MCF 10A (cell line): Measurements from ENCODE around the gene THSD7B. TPM values are rescaled to one million over a fixed set of nuclear protein-coding genes. Genes with fewer than 3 reads are reported as not detected.
A peak's percentile ranks its signal among the peaks of the same experiment; 100 is the strongest.

Source experiments
- BruUV-seq: library from RNA; stranded (reverse); fragments of 400-500 nt; replicated peaks from 2 replicates; lab custom pipeline; 2021; lab: Mats Ljungman, UMichigan
- CTCF ChIA-PET: fragments of 300-600 bp; sonication (Branson Sonifier 250); formaldehyde crosslinking; extraction: SDS; loops from one replicate; lab custom pipeline; 2021; ENCODE audit warnings: antibody characterized with exemption, inconsistent platforms; lab: Yijun Ruan, JAX
- POLR2A ChIA-PET: fragments of 300-600, 350-650 bp; sonication (Branson Sonifier 250); formaldehyde crosslinking; extraction: SDS; loops from one replicate; lab custom pipeline; 2020; ENCODE audit warnings: antibody characterized with exemption, inconsistent platforms; lab: Yijun Ruan, JAX
- DNase-seq: peaks from one replicate; pipeline ENCODE4 v3.0.0-alpha.2; 2018; ENCODE audit not compliant: unreplicated experiment
- H3K27ac Mint-ChIP-seq: one replicate; pipeline ENCODE4 v1.8.0; 2022; ENCODE audit warnings: mild to moderate bottlenecking, low read depth, mixed read lengths; ENCODE audit not compliant: unreplicated experiment
- H3K27me3 Mint-ChIP-seq: one replicate; pipeline ENCODE4 v1.8.0; 2022; ENCODE audit warnings: mixed read lengths; ENCODE audit not compliant: insufficient read depth, unreplicated experiment
- H3K36me3 Mint-ChIP-seq: one replicate; pipeline ENCODE4 v1.8.0; 2022; ENCODE audit warnings: mild to moderate bottlenecking, moderate library complexity, mixed read lengths; ENCODE audit not compliant: insufficient read depth, unreplicated experiment
- H3K4me1 Mint-ChIP-seq: one replicate; pipeline ENCODE4 v1.8.0; 2022; ENCODE audit warnings: mixed read lengths; ENCODE audit not compliant: insufficient read depth, unreplicated experiment
- H3K4me3 Mint-ChIP-seq: one replicate; pipeline ENCODE4 v1.8.0; 2022; ENCODE audit warnings: mild to moderate bottlenecking, moderate library complexity, mixed read lengths; ENCODE audit not compliant: unreplicated experiment
- H3K9me3 Mint-ChIP-seq: one replicate; pipeline ENCODE4 v1.8.0; 2022; ENCODE audit warnings: mixed read lengths; ENCODE audit not compliant: unreplicated experiment
- intact Hi-C: fragments of 100-400 bp; cut with micrococcal nuclease; formaldehyde crosslinking; loops from 2 replicates; pipeline ENCODE4 v1.14.1; 2022
- total RNA-seq: library from RNA; stranded (reverse); gene quantifications from 2 replicates; pipeline ENCODE4 v1.2.3, GENCODE V29; 2022
- TF ChIP-seq, protein P1 (sequence below): fragments of 200-600 bp; IDR thresholded peaks from one replicate; pipeline ENCODE4 v1.8.0; 2022; ENCODE audit warnings: antibody characterized with exemption, mild to moderate bottlenecking; ENCODE audit not compliant: unreplicated experiment

THSD7B gene
- total RNA-seq, 1 experiment from 2014 or later: not detected

DNA sequence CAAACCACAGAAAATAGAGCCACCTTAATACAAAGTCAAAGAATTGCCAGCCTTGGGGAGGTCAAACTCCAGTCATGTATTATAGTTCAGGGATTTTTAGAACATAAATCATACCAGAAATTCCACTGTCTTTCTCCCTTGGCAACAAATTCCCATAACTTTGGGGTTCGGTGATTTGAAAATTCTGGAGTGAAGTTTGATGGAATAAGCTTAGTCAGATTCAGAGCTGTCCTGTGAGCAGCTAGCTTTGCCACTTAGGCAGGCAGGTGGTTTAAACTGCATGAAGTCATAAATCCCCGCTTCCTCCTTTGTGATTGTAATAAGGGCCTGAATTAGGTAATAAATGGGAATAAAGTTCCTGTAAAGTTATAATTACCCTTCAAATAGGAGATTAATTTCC lies 741.9 kb downstream of the THSD7B start:
- no peaks in the 10 kb centered on the region for H3K9me3 Mint-ChIP-seq
- no peak for DNase-seq
- H3K27me3 Mint-ChIP-seq: no peaks in the 10 kb centered on the region
- TF ChIP-seq, protein P1, sequence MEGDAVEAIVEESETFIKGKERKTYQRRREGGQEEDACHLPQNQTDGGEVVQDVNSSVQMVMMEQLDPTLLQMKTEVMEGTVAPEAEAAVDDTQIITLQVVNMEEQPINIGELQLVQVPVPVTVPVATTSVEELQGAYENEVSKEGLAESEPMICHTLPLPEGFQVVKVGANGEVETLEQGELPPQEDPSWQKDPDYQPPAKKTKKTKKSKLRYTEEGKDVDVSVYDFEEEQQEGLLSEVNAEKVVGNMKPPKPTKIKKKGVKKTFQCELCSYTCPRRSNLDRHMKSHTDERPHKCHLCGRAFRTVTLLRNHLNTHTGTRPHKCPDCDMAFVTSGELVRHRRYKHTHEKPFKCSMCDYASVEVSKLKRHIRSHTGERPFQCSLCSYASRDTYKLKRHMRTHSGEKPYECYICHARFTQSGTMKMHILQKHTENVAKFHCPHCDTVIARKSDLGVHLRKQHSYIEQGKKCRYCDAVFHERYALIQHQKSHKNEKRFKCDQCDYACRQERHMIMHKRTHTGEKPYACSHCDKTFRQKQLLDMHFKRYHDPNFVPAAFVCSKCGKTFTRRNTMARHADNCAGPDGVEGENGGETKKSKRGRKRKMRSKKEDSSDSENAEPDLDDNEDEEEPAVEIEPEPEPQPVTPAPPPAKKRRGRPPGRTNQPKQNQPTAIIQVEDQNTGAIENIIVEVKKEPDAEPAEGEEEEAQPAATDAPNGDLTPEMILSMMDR: no peak
- ChIA-PET CTCF (interaction anchor here (0.6 to 0.7 kb wide), 2 partner anchors 67 to 675 kb away, joined by 3 read pairs; no protein-coding TSS in a partner anchor), POLR2A (no interaction called here)
- no peak overlapping the region for H3K4me3 Mint-ChIP-seq
- H3K4me1 Mint-ChIP-seq: peaks cover 6% of the 10 kb centered on the region
- no TSS peak for BruUV-seq
- intact Hi-C loops: no loop called here
- H3K36me3 Mint-ChIP-seq: no peaks in the 10 kb centered on the region
- no peak overlapping the region for H3K27ac Mint-ChIP-seq

DNA sequence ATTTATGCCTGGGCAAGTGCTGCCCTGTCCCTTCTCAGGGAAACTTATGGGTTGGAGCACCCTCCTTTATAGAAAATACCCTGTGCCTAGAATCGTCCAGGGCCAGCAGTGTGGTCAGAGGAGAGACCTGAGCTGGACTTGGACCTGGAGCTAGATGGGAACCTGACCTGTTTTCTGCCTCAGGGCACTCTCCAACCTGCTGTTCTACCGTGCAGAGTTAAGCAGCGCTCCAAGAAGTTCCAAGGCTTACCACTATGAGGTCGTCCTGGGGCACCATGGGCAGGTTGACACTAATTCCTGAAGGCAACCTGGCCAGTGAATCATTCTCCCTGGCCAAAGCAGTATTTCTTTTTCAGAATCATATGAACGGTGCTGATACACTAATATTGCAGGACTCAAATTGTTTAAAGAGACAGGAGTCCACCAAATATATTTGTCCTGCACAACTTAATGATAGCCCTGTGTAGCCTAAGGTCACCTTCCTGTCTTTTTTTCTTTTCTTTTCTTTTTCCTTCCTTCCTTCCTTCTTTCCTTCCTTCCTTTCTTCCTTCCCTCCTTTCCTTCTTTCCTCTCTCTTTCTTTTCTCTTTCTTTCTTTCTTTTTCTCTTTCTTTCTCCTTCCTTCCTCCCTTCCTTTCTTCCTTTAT lies 743.5 kb downstream of the THSD7B start:
- Mint-ChIP-seq H3K36me3 (no peaks in the 10 kb centered on the region), H3K27me3 (no peaks in the 10 kb centered on the region), H3K27ac (no peak overlapping the region), H3K9me3 (no peaks in the 10 kb centered on the region), H3K4me1 (peaks cover 6% of the 10 kb centered on the region), H3K4me3 (no peak overlapping the region)
- TF ChIP-seq, protein P1: no peak
- peak; percentile 54 for DNase-seq
- POLR2A ChIA-PET: interaction anchor here (0.8 kb wide), 1 partner anchor 255 kb away, joined by 3 read pairs; no protein-coding TSS in a partner anchor
- intact Hi-C loops: no loop called here
- BruUV-seq: no TSS peak
- CTCF ChIA-PET: interaction anchor here (0.6 kb wide), 1 partner anchor 42 kb away, joined by 3 read pairs; no protein-coding TSS in a partner anchor

DNA sequence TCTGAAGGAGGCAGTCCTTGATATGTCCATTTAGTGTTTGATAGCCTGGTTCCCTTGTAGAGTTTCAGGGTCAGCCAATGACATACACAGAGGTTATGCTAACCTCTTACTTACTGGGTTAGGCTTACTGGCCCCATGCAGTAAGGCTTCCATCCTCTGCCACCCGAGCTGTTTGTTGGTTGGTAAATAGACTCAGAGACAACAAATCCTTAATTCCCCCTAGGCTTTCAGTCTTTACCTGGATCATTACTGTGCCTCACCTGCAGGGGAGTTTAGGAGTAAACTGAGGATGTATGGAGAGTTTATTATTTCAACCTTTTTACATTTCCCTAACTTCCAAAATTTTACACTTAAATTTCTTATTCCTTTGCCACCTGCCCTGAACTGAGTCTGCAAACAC lies 746.2 kb downstream of the THSD7B start:
- H3K4me3 Mint-ChIP-seq: no peak overlapping the region
- H3K27ac Mint-ChIP-seq: no peak overlapping the region
- ChIA-PET CTCF (interaction anchor here (0.7 kb wide), 1 partner anchor 14 kb away, joined by 3 read pairs; no protein-coding TSS in a partner anchor), POLR2A (no interaction called here)
- intact Hi-C loops: no loop called here
- H3K9me3 Mint-ChIP-seq: no peaks in the 10 kb centered on the region
- peaks cover 6% of the 10 kb centered on the region for H3K4me1 Mint-ChIP-seq
- no peak for DNase-seq
- H3K36me3 Mint-ChIP-seq: no peaks in the 10 kb centered on the region
- BruUV-seq: no TSS peak
- TF ChIP-seq, protein P1: no peak
- H3K27me3 Mint-ChIP-seq: no peaks in the 10 kb centered on the region

DNA sequence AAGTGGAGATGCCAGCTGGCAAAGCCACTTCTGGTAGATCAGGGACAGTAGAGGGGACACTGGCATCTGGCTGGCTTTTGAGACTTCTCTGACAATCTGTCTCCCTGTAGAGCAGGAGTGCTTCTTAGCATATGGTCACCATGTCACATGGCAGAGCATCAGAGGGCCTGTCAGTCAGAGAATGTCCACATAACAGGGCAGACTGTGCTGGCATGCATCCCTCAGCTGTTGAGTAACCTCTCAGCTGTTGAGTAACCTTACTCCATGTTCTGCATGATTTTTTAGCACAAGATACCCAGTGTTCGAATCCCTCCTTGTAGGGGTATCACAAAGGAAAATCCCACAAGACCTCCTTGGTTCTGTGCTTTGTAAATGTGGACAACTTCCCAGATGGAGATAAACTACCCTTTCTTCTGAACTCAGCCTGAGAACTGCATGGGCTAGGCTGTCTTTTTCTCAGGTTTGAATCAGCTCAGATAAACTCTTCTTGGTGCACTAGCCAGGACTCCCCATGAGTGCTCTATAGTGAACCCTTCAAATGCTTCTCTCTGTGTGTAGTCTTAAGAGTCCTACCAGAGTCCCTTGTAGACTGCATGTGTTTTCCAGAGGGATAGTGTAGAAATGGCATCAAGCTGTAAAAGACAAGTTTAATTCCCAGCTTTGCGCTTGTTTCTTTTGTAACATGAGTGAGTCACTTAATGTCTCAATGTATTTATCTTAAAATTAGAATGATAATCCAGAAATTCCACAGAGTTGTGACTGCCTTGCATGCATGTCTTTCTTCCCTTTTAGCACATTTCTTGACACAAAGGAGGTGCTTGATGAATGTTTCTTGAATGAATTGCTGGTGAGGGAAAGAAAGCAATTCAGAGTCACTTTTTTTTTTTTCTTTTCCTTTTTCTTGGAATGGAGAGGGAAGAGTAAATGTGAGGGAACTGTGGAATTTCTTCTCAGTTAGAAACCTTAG lies 756.6 kb downstream of the THSD7B start:
- no TSS peak for BruUV-seq
- no peaks in the 10 kb centered on the region for H3K36me3 Mint-ChIP-seq
- H3K4me1 Mint-ChIP-seq: peaks cover 8% of the 10 kb centered on the region
- no peak overlapping the region for H3K4me3 Mint-ChIP-seq
- TF ChIP-seq, protein P1: no peak
- ChIA-PET CTCF (interaction anchor here (0.5 to 1.2 kb wide), 5 partner anchors 18 to 1583 kb away, joined by 3 to 6 read pairs (median 3); no protein-coding TSS in a partner anchor), POLR2A (interaction anchor here (0.6 kb wide), 1 partner anchor 563 kb away, joined by 4 read pairs; no protein-coding TSS in a partner anchor)
- no peaks in the 10 kb centered on the region for H3K9me3 Mint-ChIP-seq
- intact Hi-C loops: no loop called here
- DNase-seq: peak; percentile 70
- H3K27me3 Mint-ChIP-seq: no peaks in the 10 kb centered on the region
- H3K27ac Mint-ChIP-seq: peak overlapping the region; percentile 57
